HepG2 (cell line): Measurements from ENCODE around the gene SNAI3. TPM values are rescaled to one million over a fixed set of nuclear protein-coding genes. Genes with fewer than 3 reads are reported as not detected.

ENCODE experiments used
- BCL6 ChIP-seq: IDR thresholded peaks from 2 replicates; pipeline ENCODE4 v1.6.1; 2016; ENCODE audit warnings: missing genetic modification reagents, missing compliant biosample characterization
- ELF1 ChIP-seq: sonication (generic); formaldehyde crosslinking; IDR thresholded peaks from 2 replicates; pipeline ENCODE4 v1.4.0; 2020; ENCODE audit warnings: missing genetic modification reagents
- GATAD2A ChIP-seq: IDR thresholded peaks from 2 replicates; pipeline ENCODE4 v1.6.1; 2016
- ONECUT2 ChIP-seq: sonication (generic); formaldehyde crosslinking; IDR thresholded peaks from 2 replicates; pipeline ENCODE4 v1.4.0; 2020; ENCODE audit warnings: missing genetic modification reagents
- RAD21 ChIP-seq: fragments of 450-650 bp; formaldehyde crosslinking; IDR thresholded peaks from 2 replicates; pipeline ENCODE4 v1.5.0; 2020; ENCODE audit warnings: mild to moderate bottlenecking
- REPIN1 ChIP-seq: sonication (generic); formaldehyde crosslinking; IDR thresholded peaks from 2 replicates; pipeline ENCODE4 v1.8.0; 2022; ENCODE audit warnings: missing genetic modification reagents, low read depth, mild to moderate bottlenecking, borderline replicate concordance
- ZBTB20 ChIP-seq: sonication (generic); formaldehyde crosslinking; IDR thresholded peaks from 2 replicates; pipeline ENCODE4 v1.8.1; 2023; ENCODE audit warnings: missing genetic modification reagents, low read depth, mild to moderate bottlenecking, borderline replicate concordance
- ZBTB8A ChIP-seq: sonication (generic); formaldehyde crosslinking; IDR thresholded peaks from 2 replicates; pipeline ENCODE4 v1.4.0; 2020; ENCODE audit warnings: mild to moderate bottlenecking, low read depth, missing genetic modification reagents, borderline replicate concordance
- ZFP36L2 ChIP-seq: sonication (generic); formaldehyde crosslinking; IDR thresholded peaks from 2 replicates; pipeline ENCODE4 v1.4.0; 2020; ENCODE audit warnings: missing genetic modification reagents
- ZNF225 ChIP-seq: sonication (generic); formaldehyde crosslinking; IDR thresholded peaks from 2 replicates; pipeline ENCODE4 v1.4.0; 2020; ENCODE audit warnings: mild to moderate bottlenecking, missing genetic modification reagents
- ZNF263 ChIP-seq: sonication (generic); formaldehyde crosslinking; IDR thresholded peaks from 2 replicates; pipeline ENCODE4 v1.4.0; 2020; ENCODE audit warnings: missing genetic modification reagents
- ZNF570 ChIP-seq: sonication (generic); formaldehyde crosslinking; IDR thresholded peaks from 2 replicates; pipeline ENCODE4 v1.4.0; 2020; ENCODE audit warnings: mild to moderate bottlenecking, missing genetic modification reagents, borderline replicate concordance
- ZNF619 ChIP-seq: sonication (generic); formaldehyde crosslinking; IDR thresholded peaks from 2 replicates; pipeline ENCODE4 v1.4.0; 2020; ENCODE audit warnings: mild to moderate bottlenecking, missing genetic modification reagents
- ZNF839 ChIP-seq: sonication (generic); formaldehyde crosslinking; IDR thresholded peaks from 2 replicates; pipeline ENCODE4 v1.4.0; 2020; ENCODE audit warnings: missing genetic modification reagents, mild to moderate bottlenecking, borderline replicate concordance
- polyA plus RNA-seq, 8 experiments: library from polyadenylated mRNA; depleted of rRNA in 3 of 8; stranded (reverse) in 7 of 8; unstranded in 1 of 8; fragments of >200 nt; fragmentation: Illumina TruSeq in 4 of 8; extraction: Trizol in 4 of 8; gene quantifications; 2 replicates each; pipeline versions ENCODE4 v1.2.1 to v1.2.3, GENCODE V29; 2011 to 2016; ENCODE audit warnings: low read depth in 4 of 8, missing spikeins in 1 of 8, mixed read lengths in 1 of 8; ENCODE audit not compliant: insufficient read depth in 1 of 8
- total RNA-seq, 5 experiments: library from RNA; depleted of rRNA; stranded (reverse); fragments of >200 nt; fragmentation: Illumina TruSeq; extraction: Trizol; gene quantifications; 2 replicates each; pipeline ENCODE4 v1.2.3, GENCODE V29; 2016; ENCODE audit warnings: low read depth in 1 of 5
- TF ChIP-seq, protein P1 (sequence below): sonication (generic); formaldehyde crosslinking; IDR thresholded peaks from 2 replicates; pipeline ENCODE4 v1.4.0; 2020; ENCODE audit warnings: missing genetic modification reagents
- TF ChIP-seq, protein P2 (sequence below): sonication (generic); formaldehyde crosslinking; IDR thresholded peaks from 2 replicates; pipeline ENCODE4 v1.8.0; 2022; ENCODE audit warnings: mild to moderate bottlenecking, missing genetic modification reagents, moderate library complexity
- TF ChIP-seq, protein P3 (sequence below): IDR thresholded peaks from 2 replicates; pipeline ENCODE4 v1.6.1; 2016
- TF ChIP-seq, protein P4 (sequence below): sonication (generic); formaldehyde crosslinking; IDR thresholded peaks from 2 replicates; pipeline ENCODE4 v1.9.0; 2022; ENCODE audit warnings: missing genetic modification reagents, mild to moderate bottlenecking, borderline replicate concordance
- TF ChIP-seq, protein P5 (sequence below): sonication (generic); formaldehyde crosslinking; IDR thresholded peaks from 2 replicates; pipeline ENCODE4 v1.4.0; 2020; ENCODE audit warnings: mild to moderate bottlenecking, missing genetic modification reagents, borderline replicate concordance

Gene SNAI3
- total and polyA plus RNA-seq, 2 of the 13 experiments (the other 11 are each of a cell fraction or from before 2014, with no cell fraction given) = 0.09 to 0.18 TPM

DNA sequence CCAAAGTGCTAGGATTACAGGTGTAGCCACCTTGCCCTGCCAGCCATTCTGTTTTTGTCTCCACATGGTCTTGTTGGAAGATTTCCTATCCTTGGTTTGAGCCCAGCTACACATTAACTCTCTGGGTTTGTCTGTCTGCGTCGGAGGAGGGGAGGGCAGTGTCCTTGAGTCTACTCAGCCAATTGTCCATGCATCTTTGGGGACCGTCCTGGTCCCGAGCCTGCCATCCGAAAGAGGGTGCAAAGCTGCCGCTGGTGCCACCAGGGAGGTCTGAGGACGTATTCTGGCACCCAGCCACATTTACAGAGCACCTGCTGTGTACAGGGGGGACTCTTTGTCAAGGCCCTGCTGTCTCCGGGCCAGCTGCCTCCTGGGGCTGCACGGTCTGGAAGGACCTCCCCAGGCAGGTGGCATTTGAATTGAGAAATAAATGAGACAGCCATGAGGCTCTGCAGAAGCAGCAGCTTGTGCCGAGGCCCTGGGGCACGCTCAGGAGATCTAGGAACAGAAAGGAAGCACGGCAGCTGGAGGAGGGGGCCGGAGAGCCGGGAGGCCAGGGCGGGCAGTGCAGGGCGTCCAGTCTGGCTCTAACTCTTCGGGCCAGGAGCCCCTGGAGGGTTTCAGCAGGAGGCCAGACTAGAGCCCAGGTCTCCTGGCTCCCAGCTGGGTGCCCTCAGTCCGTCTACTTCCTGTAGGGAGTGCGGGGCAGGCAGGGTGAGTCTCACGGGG is 36.9 kb downstream of the SNAI3 start (continued):
- TF ChIP-seq, protein P1, sequence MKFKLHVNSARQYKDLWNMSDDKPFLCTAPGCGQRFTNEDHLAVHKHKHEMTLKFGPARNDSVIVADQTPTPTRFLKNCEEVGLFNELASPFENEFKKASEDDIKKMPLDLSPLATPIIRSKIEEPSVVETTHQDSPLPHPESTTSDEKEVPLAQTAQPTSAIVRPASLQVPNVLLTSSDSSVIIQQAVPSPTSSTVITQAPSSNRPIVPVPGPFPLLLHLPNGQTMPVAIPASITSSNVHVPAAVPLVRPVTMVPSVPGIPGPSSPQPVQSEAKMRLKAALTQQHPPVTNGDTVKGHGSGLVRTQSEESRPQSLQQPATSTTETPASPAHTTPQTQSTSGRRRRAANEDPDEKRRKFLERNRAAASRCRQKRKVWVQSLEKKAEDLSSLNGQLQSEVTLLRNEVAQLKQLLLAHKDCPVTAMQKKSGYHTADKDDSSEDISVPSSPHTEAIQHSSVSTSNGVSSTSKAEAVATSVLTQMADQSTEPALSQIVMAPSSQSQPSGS = no peak; the same call in 1 of the 2 replicates
- TF ChIP-seq ZNF263 (CRISPR knock-in tag) (no peak), ZFP36L2 (no peak), ELF1 (CRISPR knock-in tag) (0 out of 2 replicates have a peak, but pooled peaks have one; percentile 5), RAD21 (0 out of 2 replicates have a peak, but pooled peaks have one; percentile 24), ZBTB20 (no peak), ZNF619 (no peak), ONECUT2 (CRISPR knock-in tag) (no peak), BCL6 (CRISPR knock-in tag) (0 out of 2 replicates have a peak, but pooled peaks have one; percentile 37), ZNF570 (CRISPR knock-in tag) (no peak), ZNF225 (CRISPR knock-in tag) (no peak), GATAD2A (CRISPR knock-in tag) (peak; percentile 32; the same call in 1 of the 2 replicates), REPIN1 (CRISPR knock-in tag) (0 out of 2 replicates have a peak, but pooled peaks have one; percentile 40), ZBTB8A (no peak), ZNF839 (CRISPR knock-in tag) (0 out of 2 replicates have a peak, but pooled peaks have one; percentile 49)
- TF ChIP-seq, protein P2, sequence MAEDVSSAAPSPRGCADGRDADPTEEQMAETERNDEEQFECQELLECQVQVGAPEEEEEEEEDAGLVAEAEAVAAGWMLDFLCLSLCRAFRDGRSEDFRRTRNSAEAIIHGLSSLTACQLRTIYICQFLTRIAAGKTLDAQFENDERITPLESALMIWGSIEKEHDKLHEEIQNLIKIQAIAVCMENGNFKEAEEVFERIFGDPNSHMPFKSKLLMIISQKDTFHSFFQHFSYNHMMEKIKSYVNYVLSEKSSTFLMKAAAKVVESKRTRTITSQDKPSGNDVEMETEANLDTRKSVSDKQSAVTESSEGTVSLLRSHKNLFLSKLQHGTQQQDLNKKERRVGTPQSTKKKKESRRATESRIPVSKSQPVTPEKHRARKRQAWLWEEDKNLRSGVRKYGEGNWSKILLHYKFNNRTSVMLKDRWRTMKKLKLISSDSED (CRISPR knock-in tag) = no peak
- TF ChIP-seq, protein P3, sequence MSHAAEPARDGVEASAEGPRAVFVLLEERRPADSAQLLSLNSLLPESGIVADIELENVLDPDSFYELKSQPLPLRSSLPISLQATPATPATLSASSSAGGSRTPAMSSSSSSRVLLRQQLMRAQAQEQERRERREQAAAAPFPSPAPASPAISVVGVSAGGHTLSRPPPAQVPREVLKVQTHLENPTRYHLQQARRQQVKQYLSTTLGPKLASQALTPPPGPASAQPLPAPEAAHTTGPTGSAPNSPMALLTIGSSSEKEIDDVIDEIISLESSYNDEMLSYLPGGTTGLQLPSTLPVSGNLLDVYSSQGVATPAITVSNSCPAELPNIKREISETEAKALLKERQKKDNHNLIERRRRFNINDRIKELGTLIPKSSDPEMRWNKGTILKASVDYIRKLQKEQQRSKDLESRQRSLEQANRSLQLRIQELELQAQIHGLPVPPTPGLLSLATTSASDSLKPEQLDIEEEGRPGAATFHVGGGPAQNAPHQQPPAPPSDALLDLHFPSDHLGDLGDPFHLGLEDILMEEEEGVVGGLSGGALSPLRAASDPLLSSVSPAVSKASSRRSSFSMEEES (CRISPR knock-in tag) = no peak
- TF ChIP-seq, protein P4, sequence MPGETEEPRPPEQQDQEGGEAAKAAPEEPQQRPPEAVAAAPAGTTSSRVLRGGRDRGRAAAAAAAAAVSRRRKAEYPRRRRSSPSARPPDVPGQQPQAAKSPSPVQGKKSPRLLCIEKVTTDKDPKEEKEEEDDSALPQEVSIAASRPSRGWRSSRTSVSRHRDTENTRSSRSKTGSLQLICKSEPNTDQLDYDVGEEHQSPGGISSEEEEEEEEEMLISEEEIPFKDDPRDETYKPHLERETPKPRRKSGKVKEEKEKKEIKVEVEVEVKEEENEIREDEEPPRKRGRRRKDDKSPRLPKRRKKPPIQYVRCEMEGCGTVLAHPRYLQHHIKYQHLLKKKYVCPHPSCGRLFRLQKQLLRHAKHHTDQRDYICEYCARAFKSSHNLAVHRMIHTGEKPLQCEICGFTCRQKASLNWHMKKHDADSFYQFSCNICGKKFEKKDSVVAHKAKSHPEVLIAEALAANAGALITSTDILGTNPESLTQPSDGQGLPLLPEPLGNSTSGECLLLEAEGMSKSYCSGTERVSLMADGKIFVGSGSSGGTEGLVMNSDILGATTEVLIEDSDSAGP (CRISPR knock-in tag) = no peak; the same call in 1 of the 2 replicates
- TF ChIP-seq, protein P5, sequence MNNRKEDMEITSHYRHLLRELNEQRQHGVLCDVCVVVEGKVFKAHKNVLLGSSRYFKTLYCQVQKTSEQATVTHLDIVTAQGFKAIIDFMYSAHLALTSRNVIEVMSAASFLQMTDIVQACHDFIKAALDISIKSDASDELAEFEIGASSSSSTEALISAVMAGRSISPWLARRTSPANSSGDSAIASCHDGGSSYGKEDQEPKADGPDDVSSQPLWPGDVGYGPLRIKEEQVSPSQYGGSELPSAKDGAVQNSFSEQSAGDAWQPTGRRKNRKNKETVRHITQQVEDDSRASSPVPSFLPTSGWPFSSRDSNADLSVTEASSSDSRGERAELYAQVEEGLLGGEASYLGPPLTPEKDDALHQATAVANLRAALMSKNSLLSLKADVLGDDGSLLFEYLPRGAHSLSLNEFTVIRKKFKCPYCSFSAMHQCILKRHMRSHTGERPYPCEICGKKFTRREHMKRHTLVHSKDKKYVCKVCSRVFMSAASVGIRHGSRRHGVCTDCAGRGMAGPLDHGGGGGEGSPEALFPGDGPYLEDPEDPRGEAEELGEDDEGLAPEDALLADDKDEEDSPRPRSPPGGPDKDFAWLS (CRISPR knock-in tag) = no peak
